ENCODE results near the gene OTULIN.

OTULIN gene

GRCh38 chr5:14721990-14722656 lies 57.6 kb downstream of the OTULIN start:
- DNase-seq (ENCODE audit: low read depth in 3 of 3): no peak

GRCh38 chr5:14722923-14723322 lies 58.4 kb downstream of the OTULIN start:
- DNase-seq (ENCODE audit: low read depth in 3 of 3): no peak

GRCh38 chr5:14723701-14724132 lies 59.2 kb downstream of the OTULIN start:
- DNase-seq (ENCODE audit: low read depth in 3 of 3): no peak

DNA sequence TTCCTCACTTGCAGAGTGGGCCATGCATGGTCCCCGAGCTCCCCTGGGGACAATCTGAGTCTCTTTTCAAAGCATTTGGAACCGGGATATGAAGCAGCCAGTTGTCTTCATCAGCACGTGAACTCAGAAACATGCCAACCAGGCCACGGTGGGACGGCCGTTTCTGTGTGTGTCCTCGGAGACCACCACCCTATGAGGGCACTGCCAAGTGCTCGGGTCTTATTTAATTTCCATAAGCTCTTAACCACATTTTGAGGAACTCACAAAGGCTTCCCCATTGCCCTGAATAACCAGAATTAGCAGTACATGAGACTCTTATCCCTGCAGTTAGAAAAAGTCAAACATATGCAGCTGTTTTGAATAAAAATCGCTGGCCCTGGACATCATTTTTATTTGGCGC lies 60.1 kb downstream of the OTULIN start:
- DNase-seq (ENCODE audit: low read depth in 3 of 3): no peak

DNA sequence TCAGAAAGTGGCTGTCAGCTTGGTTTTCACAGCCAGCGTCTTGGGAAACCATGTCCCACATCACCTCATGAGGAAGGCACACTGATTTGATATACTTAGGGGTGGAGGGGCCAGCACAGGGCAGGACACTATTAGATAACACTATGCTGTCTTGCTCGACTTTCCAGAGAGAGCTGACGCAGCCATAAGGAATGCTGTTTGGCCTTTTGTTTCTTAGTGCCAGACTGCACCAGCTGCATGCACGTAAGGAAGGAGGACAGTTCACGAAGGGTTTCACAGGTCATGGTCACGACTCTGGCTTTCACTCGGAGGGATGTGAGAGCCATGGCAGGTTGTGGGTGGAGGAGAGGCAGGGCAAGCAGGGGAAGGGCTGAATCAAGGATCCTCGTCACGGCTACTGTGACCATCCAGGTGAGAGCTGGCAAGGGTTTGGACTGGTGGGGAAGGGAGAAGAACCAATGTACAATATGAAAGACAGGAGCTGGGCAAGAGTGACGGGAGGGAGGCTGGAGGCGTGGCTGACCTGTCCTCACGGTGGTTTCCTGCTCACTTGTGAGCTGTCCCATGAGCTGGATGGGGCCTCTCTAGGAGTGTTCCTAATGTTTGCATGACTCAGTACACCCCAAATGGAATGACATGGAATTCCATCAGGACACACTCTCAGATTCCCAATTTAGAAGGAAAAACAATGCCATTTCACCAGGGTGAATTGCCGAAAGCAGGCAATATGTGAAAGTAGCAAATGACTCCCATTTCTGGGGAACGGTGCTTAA lies 61.7 kb downstream of the OTULIN start:
- DNase-seq (ENCODE audit: low read depth in 3 of 3): no peak

DNA sequence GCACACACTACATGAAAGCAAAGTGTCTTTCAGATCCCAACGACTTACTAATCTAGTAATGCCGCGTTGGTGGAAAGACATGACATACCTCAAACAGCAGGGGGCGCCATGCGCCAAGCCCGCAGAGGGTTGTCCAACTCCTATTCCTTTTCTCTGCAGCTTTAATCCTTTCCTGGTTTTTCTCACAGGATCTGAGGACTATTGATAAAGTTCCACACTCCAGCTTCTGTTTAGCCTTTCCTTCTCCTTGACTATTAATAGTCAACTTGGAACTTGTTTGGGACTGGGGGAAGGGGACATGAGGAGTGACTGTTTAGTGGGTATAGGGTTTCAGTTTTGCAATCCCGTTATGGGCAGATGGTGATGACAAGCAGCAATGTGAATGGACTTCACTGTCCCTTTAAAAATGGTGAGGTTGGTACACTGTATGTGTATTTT lies 62.9 kb downstream of the OTULIN start:
- peak; percentile 38 to 59 (median 49) for DNase-seq (ENCODE audit: low read depth in 3 of 3)

- no peak for DNase-seq (ENCODE audit: low read depth in 3 of 3)
Measured at GRCh38 chr5:14727928-14728458, 63.5 kb downstream of the OTULIN start.

DNA sequence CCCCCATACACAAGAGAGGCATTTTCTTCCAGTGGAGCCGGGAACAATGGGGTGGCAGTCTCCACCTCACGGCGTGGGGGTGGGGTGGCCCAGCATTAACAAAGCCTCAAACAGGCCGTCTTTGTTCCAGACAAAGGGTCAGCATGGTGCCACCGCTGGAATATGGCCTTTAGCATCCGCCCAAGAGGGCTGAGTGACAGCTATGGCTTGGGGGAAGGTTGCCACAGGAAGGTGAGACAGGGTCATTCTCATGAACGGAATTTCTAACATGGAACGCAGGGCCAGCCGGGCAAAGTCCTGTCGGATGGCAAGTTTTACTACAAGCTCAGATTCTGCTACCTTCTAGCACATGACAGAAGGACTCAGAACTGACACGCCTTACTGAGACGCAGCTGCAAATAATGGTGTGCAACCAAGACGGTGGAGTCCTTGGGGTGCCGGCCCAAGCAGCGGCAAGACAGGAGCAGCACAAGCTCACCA lies 64.0 kb downstream of the OTULIN start:
- no peak for DNase-seq (ENCODE audit: low read depth in 3 of 3)

DNA sequence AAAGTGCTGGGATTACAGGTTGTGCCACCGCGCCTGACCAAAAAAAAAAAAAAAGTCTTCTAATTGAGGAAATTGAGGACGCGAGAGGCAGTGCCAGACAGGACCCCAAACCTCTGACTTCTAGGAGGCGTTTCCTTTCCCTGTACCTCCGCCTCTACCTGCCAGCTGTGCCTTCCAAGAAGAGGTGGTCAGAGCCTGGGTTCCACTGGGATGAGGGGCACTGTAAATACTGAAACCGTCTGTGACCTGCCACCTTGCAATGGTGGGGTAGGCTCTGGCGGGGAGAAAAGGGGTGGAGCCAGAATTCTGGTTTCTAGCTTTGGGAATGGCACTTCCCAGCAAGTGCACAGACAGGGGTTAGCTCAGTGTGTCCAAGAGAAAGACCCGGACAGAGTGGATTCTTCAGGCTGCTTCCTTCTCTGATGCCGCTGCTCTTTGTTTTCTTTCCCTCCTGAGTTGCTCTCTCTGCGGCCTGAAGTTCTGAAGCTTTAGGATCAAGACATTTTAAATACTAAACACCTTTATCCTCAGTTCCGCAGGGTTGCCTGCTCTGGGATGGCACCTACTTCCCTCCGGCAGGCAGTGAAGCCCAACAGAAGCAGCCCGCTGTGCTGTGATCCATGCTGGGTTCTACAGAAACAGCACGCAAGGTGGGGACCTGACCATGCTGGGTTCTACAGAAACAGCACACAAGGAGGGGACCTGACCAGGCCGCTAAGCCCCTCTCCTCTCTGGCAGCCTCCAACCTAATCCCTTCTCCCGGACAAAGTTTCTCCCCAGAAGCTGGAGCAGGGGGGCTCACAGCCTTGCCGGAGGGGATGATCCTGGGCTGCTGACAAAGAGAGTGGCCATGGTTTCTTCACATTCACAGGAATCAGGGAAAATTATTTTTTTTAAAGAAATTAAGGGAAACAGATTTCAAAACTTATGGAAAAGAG lies 65.2 kb downstream of the OTULIN start:
- DNase-seq (ENCODE audit: low read depth in 3 of 3): no peak

GRCh38 chr5:14730466-14730865 lies 65.9 kb downstream of the OTULIN start:
- DNase-seq (ENCODE audit: low read depth in 3 of 3): no peak

DNA sequence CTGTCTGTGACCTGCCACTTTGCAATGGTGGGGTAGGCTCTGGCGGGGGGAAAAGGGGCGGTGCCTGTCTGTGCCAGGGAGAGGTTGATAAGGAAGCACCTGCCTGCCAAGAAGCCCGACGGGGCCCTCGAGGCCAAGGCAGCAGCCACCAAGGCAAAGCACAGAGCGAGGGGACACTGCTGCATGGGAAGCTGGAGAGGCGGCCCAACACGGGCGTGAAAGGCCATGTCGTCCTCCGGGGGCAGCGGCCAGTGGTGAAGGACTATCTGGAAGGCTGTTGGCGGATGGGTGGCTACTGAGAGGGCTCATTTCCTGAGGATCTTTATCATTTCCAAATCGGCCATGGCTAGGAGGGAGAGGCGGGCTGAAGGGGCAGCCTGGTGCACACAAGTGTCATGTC lies 66.4 kb downstream of the OTULIN start:
- DNase-seq (ENCODE audit: low read depth in 3 of 3): no peak

GRCh38 chr5:14732991-14733390 lies 68.5 kb downstream of the OTULIN start:
- DNase-seq (ENCODE audit: low read depth in 3 of 3): no peak

DNA sequence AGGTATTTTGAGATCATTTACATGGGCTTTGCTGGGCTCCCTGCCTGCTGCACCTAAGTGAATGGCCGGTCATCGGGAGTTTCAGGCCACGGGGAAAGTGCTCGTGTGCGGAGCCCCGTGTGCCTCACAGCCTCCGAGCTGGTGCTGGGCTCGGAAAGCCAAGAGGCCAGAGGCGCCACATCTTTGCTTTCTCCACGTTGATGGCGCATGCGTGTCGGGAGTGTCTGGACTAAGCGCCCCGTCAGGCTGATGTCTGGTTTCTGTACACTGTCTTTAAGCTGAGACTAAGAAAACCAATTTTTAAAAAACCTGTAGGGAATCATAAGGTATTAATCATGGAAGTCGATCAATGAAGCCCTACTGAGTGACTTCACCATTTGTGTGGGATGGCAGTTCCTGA lies 69.1 kb downstream of the OTULIN start:
- no peak for DNase-seq (ENCODE audit: low read depth in 3 of 3)

DNA sequence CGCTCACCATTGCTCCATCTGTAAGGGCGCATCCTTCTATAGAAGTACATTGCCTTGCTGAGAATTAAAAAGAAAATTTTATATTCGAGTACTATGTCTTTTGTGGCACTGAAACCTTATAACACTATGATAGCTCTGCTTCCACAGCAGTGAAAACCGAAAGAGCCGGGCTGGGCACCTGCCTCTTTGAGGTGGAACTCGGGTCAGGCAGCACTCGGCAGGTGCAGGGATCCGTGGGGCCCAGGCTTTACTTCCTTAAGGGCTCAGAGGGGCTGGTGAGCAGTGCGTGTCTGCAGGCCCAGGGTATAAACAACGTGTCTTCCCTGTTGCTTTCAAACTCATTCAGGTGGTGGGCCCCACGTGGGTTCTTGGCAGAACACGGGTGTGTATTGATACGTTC lies 69.9 kb downstream of the OTULIN start:
- DNase-seq (ENCODE audit: low read depth in 3 of 3): no peak

- no peak for DNase-seq (ENCODE audit: low read depth in 3 of 3)
Measured at GRCh38 chr5:14735944-14736343, 71.4 kb downstream of the OTULIN start.

- no peak for DNase-seq (ENCODE audit: low read depth in 3 of 3)
Measured at GRCh38 chr5:14737291-14737690, 72.8 kb downstream of the OTULIN start.

- no peak for DNase-seq (ENCODE audit: low read depth in 3 of 3)
Measured at GRCh38 chr5:14738050-14738449, 73.5 kb downstream of the OTULIN start.

DNA sequence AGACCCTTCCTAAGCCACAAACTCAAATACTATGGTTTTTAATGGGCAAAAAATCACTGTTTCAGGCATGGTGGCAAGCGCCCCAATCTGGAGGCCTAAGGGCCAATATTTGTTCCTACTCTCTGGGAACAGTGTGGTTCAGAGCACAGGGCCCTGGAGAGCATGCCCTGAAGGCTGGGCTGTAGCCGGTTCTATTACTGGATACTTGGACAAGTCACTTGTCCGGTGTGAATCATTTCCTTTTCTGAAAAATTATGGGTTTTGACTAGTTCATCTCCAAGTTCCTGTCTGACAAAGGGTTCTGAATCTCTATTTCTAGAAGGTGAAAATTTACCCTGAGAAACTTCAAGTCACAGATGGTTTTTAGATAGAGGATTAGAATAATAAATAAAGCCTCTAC lies 75.0 kb downstream of the OTULIN start:
- no peak for DNase-seq (ENCODE audit: low read depth in 3 of 3)

DNA sequence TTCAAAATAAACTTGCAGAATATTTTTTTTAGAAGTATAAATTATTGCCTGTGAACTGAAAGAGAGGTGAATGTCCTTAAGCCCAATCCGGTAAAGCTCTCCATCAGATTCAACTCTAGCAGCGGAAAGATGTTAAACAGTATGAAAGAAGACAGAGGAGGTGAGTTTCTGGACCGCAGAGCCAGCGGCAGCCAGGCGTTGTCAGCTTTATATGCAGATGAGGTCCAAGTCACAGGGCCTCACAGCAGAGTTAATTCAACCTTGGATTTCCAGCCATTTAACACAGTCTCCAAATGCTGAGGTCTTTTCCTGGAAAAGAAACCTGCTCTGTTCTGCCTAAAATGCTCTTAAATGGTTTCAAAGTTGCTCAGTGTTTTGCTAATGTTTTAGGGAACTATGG lies 75.5 kb downstream of the OTULIN start:
- DNase-seq (ENCODE audit: low read depth in 3 of 3): no peak

GRCh38 chr5:14741131-14741530 lies 76.6 kb downstream of the OTULIN start:
- DNase-seq (ENCODE audit: low read depth in 3 of 3): no peak

DNA sequence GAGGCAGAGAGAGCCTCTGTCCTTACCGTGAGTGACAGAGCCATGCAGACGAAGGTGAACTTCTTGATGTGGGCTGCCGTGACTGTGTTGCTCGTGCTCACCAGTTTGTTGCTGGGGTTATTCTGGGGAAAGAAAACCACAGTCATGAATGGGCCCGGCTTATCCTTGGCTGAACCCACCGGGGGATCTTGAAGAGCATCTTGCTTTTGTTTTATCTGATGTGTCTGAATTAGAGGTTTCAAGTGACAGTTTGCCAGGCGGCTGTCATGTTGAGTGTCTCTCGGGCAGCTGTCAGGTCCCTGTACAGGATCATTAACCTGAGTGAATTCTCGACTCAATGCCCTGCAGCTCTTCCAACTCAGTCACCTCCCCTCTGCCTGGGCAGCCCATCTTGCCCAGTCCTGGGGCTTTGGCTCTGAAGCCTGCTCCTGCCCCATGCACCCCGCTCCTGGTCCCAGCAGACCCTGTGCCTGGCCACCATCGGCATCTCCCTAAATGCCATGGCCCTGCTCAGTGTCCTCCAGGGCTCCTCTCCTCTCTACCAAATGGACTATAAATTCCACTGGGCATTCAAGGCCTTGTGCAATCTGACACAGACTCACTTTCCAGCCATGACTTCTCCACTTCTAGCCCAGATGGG lies 77.4 kb downstream of the OTULIN start:
- no peak for DNase-seq (ENCODE audit: low read depth in 3 of 3)

Data from stimulated activated CD4-positive, alpha-beta T cell treated with anti-CD3 and anti-CD28 coated beads, TNF-alpha, amount 100 ng/mL, for 4 hours (primary cell).